Measurements from ENCODE around the gene CCHCR1. TPM values are rescaled to one million over a fixed set of nuclear protein-coding genes. Genes with fewer than 3 reads are reported as not detected.

CCHCR1 gene
- total and polyA plus RNA-seq, 2 experiments from 2014 or later, result 19.8 to 46.7 TPM

GRCh38 chr6:31096215-31096614, 61.4 kb downstream of the CCHCR1 start:
- no peaks in the 10 kb centered on the region for H3K9me3 Mint-ChIP-seq
- Histone ChIP-seq H2AFZ (no peak overlapping the region), H3F3A (replicated peaks; ENCODE audit: low read depth) (no peaks in the 10 kb centered on the region), H3K27me3 (ENCODE audit: insufficient read depth) (no peaks in the 10 kb centered on the region), H3K79me2 (replicated peaks; ENCODE audit: insufficient read depth) (no peaks in the 10 kb centered on the region), H4K20me1 (replicated peaks; ENCODE audit: insufficient read depth) (no peaks in the 10 kb centered on the region), H3K9me2 (ENCODE audit: insufficient read depth) (0 out of 2 replicates have a peak, but pooled peaks cover 3% of the 10 kb centered on the region), H3K4me2 (no peak overlapping the region), H3K4me3 (no peak overlapping the region), H3K27ac (ENCODE audit: low read depth) (no peak overlapping the region), H3K4me1 (ENCODE audit: insufficient read depth) (peaks cover 20% of the 10 kb centered on the region), H3K36me3 (ENCODE audit: insufficient read depth) (no peaks in the 10 kb centered on the region)
- no peak for DNase-seq (ENCODE audit: low spot score)
- H3K27me3 Mint-ChIP-seq (ENCODE audit: insufficient read depth, low read depth, poor library complexity), result no peaks in the 10 kb centered on the region
- H3K36me3 Mint-ChIP-seq (ENCODE audit: low read depth), result no peaks in the 10 kb centered on the region
- TF ChIP-seq NANOG (IDR thresholded peaks at IDR 0.05; ENCODE audit: borderline replicate concordance), result no peak
- no peak for TF ChIP-seq CREB1 (CRISPR knock-in tag; IDR thresholded peaks at IDR 0.05; ENCODE audit: low read depth)
- no peak for TF ChIP-seq EZH2phosphoT487 (IDR thresholded peaks at IDR 0.05; ENCODE audit: unreplicated experiment)
- no peak for TF ChIP-seq POLR2AphosphoS5 (IDR thresholded peaks at IDR 0.05; ENCODE audit: low read depth)
- TF ChIP-seq, protein P1, sequence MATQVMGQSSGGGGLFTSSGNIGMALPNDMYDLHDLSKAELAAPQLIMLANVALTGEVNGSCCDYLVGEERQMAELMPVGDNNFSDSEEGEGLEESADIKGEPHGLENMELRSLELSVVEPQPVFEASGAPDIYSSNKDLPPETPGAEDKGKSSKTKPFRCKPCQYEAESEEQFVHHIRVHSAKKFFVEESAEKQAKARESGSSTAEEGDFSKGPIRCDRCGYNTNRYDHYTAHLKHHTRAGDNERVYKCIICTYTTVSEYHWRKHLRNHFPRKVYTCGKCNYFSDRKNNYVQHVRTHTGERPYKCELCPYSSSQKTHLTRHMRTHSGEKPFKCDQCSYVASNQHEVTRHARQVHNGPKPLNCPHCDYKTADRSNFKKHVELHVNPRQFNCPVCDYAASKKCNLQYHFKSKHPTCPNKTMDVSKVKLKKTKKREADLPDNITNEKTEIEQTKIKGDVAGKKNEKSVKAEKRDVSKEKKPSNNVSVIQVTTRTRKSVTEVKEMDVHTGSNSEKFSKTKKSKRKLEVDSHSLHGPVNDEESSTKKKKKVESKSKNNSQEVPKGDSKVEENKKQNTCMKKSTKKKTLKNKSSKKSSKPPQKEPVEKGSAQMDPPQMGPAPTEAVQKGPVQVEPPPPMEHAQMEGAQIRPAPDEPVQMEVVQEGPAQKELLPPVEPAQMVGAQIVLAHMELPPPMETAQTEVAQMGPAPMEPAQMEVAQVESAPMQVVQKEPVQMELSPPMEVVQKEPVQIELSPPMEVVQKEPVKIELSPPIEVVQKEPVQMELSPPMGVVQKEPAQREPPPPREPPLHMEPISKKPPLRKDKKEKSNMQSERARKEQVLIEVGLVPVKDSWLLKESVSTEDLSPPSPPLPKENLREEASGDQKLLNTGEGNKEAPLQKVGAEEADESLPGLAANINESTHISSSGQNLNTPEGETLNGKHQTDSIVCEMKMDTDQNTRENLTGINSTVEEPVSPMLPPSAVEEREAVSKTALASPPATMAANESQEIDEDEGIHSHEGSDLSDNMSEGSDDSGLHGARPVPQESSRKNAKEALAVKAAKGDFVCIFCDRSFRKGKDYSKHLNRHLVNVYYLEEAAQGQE (IDR thresholded peaks at IDR 0.05; ENCODE audit: unreplicated experiment), result no peak
- no peak for TF ChIP-seq EZH2 (IDR thresholded peaks at IDR 0.05; ENCODE audit: low read depth, unreplicated experiment)
- TF ChIP-seq ETS1 (IDR thresholded peaks at IDR 0.05), result no peak
- TF ChIP-seq ZNF114 (CRISPR knock-in tag; IDR thresholded peaks at IDR 0.05), result no peak
- no peak for TF ChIP-seq ZNF331 (CRISPR knock-in tag; IDR thresholded peaks at IDR 0.05; ENCODE audit: low read depth)
- TF ChIP-seq, protein P2, sequence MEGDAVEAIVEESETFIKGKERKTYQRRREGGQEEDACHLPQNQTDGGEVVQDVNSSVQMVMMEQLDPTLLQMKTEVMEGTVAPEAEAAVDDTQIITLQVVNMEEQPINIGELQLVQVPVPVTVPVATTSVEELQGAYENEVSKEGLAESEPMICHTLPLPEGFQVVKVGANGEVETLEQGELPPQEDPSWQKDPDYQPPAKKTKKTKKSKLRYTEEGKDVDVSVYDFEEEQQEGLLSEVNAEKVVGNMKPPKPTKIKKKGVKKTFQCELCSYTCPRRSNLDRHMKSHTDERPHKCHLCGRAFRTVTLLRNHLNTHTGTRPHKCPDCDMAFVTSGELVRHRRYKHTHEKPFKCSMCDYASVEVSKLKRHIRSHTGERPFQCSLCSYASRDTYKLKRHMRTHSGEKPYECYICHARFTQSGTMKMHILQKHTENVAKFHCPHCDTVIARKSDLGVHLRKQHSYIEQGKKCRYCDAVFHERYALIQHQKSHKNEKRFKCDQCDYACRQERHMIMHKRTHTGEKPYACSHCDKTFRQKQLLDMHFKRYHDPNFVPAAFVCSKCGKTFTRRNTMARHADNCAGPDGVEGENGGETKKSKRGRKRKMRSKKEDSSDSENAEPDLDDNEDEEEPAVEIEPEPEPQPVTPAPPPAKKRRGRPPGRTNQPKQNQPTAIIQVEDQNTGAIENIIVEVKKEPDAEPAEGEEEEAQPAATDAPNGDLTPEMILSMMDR (conservative IDR thresholded peaks at IDR 0.05; ENCODE audit: low read depth in 2 of 2), result no peak
- TF ChIP-seq ZNF462 (CRISPR knock-in tag; IDR thresholded peaks at IDR 0.05), result no peak
- TF ChIP-seq STAT1 (IDR thresholded peaks at IDR 0.05; ENCODE audit: unreplicated experiment), result no peak
- no peak for TF ChIP-seq JUNB (IDR thresholded peaks at IDR 0.05; ENCODE audit: unreplicated experiment)
- no peak for ATAC-seq
- H3K4me1 Mint-ChIP-seq, result peaks cover 19% of the 10 kb centered on the region
- H3K27ac Mint-ChIP-seq, result no peak overlapping the region
- H3K4me3 Mint-ChIP-seq, result no peak overlapping the region
